ENCODE data around the gene MTHFD1. TPM values are rescaled to one million over a fixed set of nuclear protein-coding genes. Genes with fewer than 3 reads are reported as not detected.

MTHFD1 gene
- total and polyA plus RNA-seq, 7 donors, result 34.7 to 77.4 (median 57.4) TPM

DNA sequence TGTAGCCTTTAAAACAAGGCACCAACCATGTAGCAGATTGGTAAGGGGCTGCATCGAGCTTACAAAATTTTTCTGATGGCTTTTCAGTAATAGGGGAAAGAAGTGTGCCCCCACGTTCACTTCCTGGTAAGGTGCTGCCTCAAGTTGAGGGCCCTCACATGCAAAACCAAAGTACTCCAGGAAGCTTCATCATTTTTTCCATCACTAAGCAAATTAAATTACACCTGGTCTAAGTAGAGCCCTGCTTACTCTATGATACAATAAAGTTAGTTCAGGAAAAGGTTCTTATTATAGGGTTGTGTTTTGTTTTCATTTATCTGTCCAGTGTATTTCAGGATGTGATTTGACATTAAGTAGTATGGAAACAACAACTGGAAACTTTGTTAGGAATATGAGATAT lies 62.1 kb downstream of the MTHFD1 start:
- H3K27ac ChIP-seq, result no peak overlapping the region
- ATAC-seq (no peak), DNase-seq (no peak)
- intact Hi-C loops (cut with DNase I), result no loop called here
- TF ChIP-seq, protein P1, sequence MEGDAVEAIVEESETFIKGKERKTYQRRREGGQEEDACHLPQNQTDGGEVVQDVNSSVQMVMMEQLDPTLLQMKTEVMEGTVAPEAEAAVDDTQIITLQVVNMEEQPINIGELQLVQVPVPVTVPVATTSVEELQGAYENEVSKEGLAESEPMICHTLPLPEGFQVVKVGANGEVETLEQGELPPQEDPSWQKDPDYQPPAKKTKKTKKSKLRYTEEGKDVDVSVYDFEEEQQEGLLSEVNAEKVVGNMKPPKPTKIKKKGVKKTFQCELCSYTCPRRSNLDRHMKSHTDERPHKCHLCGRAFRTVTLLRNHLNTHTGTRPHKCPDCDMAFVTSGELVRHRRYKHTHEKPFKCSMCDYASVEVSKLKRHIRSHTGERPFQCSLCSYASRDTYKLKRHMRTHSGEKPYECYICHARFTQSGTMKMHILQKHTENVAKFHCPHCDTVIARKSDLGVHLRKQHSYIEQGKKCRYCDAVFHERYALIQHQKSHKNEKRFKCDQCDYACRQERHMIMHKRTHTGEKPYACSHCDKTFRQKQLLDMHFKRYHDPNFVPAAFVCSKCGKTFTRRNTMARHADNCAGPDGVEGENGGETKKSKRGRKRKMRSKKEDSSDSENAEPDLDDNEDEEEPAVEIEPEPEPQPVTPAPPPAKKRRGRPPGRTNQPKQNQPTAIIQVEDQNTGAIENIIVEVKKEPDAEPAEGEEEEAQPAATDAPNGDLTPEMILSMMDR (IDR thresholded peaks at IDR 0.05), result no peak
- H3K4me3 ChIP-seq, result no peak overlapping the region
- no peaks in the 10 kb centered on the region for H3K9me3 ChIP-seq
- no peaks in the 10 kb centered on the region for H3K27me3 ChIP-seq (ENCODE audit: insufficient read depth in 3 of 3, low read length in 2 of 3)
- H3K36me3 ChIP-seq (ENCODE audit: insufficient read depth in 1 of 2, low read depth in 1 of 2), result peaks cover 12 to 91% of the 10 kb centered on the region in 2 donors
- H3K4me1 ChIP-seq, result no peaks in the 10 kb centered on the region
- WGBS, 3 donors, result 88 to 94% (median 93%) methylated on average over 2 of the region's 2 CpGs

DNA sequence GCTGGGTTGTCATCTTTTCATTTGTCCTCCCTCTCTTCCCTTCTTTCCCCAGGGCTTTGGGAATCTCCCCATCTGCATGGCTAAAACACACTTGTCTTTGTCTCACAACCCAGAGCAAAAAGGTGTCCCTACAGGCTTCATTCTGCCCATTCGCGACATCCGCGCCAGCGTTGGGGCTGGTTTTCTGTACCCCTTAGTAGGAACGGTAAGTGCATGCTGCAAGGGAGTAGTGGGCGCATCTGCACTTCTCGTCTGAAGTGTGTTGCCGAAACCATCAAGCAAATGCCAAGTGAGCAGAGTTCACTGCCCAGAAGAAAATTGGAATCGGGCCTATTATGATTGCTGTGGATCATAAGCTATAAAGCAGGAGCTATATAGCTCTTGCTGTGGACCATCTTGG lies 66.5 kb downstream of the MTHFD1 start:
- peaks cover 15 to 86% of the 10 kb centered on the region in 2 donors for H3K36me3 ChIP-seq (ENCODE audit: insufficient read depth in 1 of 2, low read depth in 1 of 2)
- intact Hi-C loops (cut with DNase I), result no loop called here

DNA sequence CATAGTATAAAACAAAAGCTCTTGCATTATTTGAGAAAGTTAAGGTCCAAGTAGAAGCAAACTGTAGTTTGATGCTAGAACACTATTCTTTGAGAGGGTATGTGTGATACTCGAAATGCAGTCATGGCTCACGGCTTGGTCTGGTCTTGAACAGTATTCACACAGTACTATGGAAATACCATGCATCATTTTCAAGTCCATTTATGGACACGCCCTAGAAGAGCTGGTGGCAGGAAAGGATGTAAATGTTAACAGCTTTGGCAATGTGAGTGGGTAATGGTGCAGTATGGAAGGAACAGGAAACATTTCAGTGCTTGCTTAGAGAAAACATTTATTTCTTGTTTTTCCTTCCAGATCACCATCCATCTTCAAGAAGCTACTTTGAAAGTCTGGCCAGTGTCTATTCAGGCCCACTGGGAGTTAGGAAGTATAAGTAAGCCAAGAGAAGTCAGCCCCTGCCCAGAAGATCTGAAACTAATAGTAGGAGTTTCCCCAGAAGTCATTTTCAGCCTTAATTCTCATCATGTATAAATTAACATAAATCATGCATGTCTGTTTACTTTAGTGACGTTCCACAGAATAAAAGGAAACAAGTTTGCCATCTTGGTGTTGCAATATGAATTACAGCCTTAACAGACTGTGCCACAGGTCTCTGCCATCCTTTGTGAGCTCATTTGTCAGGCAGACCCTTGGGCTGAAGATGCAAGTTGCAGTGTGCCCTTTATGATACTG lies 71.4 kb downstream of the MTHFD1 start:
- H3K36me3 ChIP-seq (ENCODE audit: insufficient read depth in 1 of 2, low read depth in 1 of 2), result peaks cover 5 to 49% of the 10 kb centered on the region in 2 donors
- no peak overlapping the region for H3K4me3 ChIP-seq
- no peak for ATAC-seq
- DNase-seq, result no peak
- WGBS, 3 donors, result 80 to 87% (median 81%) methylated on average over 4 of the region's 4 CpGs
- TF ChIP-seq, protein P1 (IDR thresholded peaks at IDR 0.05), result no peak
- intact Hi-C loops (cut with DNase I), result no loop called here
- no peaks in the 10 kb centered on the region for H3K9me3 ChIP-seq
- no peak overlapping the region for H3K27ac ChIP-seq
- H3K4me1 ChIP-seq, result peaks cover under 1% of the 10 kb centered on the region
- H3K27me3 ChIP-seq (ENCODE audit: insufficient read depth in 3 of 3, low read length in 2 of 3), result no peaks in the 10 kb centered on the region

More for the DNA sequence above, 66.5 kb downstream of the MTHFD1 start:
- Histone ChIP-seq H3K27ac (no peak overlapping the region), H3K4me3 (no peak overlapping the region), H3K27me3 (ENCODE audit: insufficient read depth in 3 of 3, low read length in 2 of 3) (no peaks in the 10 kb centered on the region), H3K9me3 (no peaks in the 10 kb centered on the region), H3K4me1 (no peaks in the 10 kb centered on the region)
- DNase-seq (no peak), ATAC-seq (no peak)
- TF ChIP-seq, protein P1 (IDR thresholded peaks at IDR 0.05), result no peak
- 90 to 94% (median 92%) methylated on average over 10 of the region's 10 CpGs for WGBS, 3 donors

DNA sequence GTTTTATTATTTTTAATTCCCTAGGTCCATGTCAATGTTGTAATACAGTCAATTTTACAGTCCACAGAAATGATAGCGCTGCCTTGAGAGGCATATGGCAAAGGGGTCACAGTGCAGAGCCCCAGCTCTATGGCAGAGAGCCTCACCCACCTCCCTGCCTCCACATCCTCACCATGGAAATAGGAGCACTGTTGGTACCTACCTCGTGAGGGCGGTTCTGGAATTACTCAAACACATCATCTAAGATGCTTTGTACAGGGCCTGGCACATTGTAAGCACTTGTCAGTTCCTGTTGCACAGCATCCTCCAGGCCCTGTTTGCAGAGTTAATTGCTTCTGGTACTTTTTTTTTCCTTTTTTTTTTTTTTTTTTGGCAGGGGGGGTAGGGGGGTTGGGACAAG lies 73.1 kb downstream of the MTHFD1 start:
- Histone ChIP-seq H3K36me3 (ENCODE audit: insufficient read depth in 1 of 2, low read depth in 1 of 2) (peaks cover 5 to 33% of the 10 kb centered on the region in 2 donors), H3K9me3 (no peaks in the 10 kb centered on the region), H3K4me3 (no peak overlapping the region), H3K4me1 (peaks cover 3% of the 10 kb centered on the region), H3K27ac (no peak overlapping the region), H3K27me3 (ENCODE audit: insufficient read depth in 3 of 3, low read length in 2 of 3) (no peaks in the 10 kb centered on the region)
- ATAC-seq (no peak), DNase-seq (no peak)
- WGBS, 3 donors, result 89 to 96% (median 91%) methylated on average over 3 of the region's 3 CpGs
- intact Hi-C loops (cut with DNase I), result no loop called here
- TF ChIP-seq, protein P1 (IDR thresholded peaks at IDR 0.05), result no peak

DNA sequence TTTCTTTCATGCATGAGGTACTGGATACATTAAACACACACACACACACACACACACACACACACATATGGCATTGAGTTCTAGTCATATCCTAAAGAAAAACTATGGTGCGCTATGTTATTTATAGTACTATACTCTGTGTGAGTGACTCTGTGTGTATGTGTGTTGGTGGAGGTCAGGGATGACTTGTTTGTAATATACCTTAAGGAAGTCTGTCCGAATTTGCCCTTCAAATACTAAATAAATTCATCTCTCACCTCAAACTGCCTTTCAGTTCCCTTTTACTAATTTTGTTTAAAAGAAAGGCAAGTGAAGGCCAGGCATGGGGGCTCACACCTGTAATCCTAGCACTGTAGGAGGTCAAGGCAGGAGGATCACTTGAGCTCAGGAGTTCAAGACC lies 75.0 kb downstream of the MTHFD1 start:
- 95 to 98% (median 98%) methylated on average over 2 of the region's 2 CpGs for WGBS, 3 donors
- ATAC-seq, result no peak

More for the DNA sequence above, 75.0 kb downstream of the MTHFD1 start:
- no peak for DNase-seq
- Histone ChIP-seq H3K4me1 (peaks cover 3% of the 10 kb centered on the region), H3K36me3 (ENCODE audit: insufficient read depth in 1 of 2, low read depth in 1 of 2) (peaks cover 5 to 25% of the 10 kb centered on the region in 2 donors), H3K4me3 (no peak overlapping the region), H3K27me3 (ENCODE audit: insufficient read depth in 3 of 3, low read length in 2 of 3) (no peaks in the 10 kb centered on the region), H3K27ac (no peak overlapping the region), H3K9me3 (no peaks in the 10 kb centered on the region)
- TF ChIP-seq, protein P1 (IDR thresholded peaks at IDR 0.05), result no peak
- intact Hi-C loops (cut with DNase I), result no loop called here

Measured in psoas muscle (tissue), 8 donors.